HG03558 (cell line): ENCODE results near the gene SYTL3.
"Not testable (repeated sequence)": the region's sequence is repeated elsewhere in the genome, so short reads cannot be mapped to it uniquely, and the experiment has no call there.

Source experiments
- ATAC-seq: cut with Tn5 transposase; IDR thresholded peaks from one replicate; pipeline ENCODE4 v1.9.1; 2021; ENCODE audit warnings: moderate number of reproducible peaks; ENCODE audit not compliant: unreplicated experiment; ENCODE audit errors: extremely low read depth

SYTL3 gene

DNA sequence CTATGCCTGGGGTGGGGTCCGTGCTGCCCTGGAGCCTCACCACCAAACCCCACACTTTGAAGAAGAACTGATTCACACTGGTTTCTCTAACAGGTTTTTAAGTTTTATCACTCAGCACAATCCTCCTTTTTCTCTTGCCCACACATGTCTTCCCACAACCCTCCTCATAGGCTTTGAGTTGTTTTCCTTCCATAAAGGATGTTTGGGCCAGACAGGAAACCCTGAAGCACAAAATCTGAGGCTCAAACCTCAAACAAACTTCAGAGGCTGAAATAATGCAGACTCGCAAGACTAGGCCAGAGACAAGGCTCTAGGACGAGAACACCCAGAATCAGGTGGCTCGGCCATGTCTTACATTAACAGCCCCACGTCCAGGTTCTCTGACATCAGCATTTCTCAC is 134.0 kb downstream of the SYTL3 start:
- ATAC-seq, result no peak

DNA sequence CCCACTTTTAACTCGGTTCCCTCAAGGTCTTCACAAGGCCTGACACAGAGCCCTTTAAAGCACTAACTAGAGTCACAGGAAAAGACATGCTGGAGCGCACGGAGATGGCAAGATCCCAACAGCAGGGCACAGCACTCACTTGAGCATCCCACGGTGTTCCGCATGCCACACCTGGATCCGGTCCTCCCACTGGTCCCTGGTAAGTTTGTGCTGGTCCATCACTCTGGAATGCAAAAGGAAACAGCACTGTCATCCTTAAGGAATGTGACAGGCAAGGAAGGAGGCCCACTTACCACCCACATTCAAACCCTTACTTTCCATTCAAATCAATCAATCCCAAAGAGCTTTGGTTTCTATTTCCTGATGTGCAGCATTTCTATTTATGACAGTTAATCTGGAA is 134.7 kb downstream of the SYTL3 start:
- ATAC-seq, result no peak

DNA sequence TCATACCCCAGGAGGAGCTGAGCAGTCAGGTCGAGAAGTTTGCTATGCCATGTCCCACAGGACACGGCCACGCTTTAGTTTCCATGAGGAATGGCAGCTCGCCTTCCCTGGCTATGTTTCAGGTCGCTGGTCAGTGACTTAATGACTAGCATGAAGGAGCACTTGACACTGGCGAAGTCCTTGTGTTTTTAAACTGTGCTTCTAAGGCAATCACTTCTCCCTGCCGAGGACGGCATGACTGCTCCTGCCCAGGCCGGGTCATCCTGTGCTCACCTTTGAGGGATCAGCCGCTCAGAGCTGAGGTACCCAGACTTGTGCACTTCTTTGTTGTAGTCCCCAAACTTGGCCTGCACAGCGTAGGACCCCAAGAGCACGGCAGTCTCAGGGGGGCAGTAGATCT is 135.2 kb downstream of the SYTL3 start:
- no peak for ATAC-seq

DNA sequence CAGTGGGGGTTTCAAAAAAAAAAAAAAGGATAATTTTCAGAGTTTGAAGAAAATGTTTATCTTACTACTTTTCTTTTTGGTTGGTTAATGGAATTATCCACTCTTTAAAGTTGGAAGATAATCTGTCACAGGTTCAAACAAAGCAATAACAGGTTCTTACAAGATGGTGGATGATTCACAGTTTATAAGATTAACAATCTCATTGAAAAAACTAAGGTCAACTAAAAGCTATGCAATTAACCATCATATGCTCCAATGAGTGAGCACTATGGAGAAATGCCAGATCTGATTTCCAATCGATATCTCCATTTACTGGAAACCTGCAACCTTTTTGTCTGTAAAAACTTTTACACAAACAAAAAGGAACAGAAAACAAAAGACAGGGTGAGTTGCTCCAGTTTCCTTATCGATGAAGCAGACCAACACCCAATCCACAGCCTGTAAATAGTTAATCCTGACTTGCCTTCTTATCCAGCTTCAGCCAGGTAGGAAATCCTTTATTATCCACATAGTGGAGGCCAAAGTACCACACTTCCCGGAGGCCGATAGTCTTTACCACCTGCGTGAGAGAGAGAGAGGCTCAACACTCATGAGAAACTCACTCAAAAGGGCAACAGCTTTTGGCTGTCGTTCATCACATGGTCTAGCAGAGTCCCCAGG is 136.9 kb downstream of the SYTL3 start:
- ATAC-seq, result no peak

DNA sequence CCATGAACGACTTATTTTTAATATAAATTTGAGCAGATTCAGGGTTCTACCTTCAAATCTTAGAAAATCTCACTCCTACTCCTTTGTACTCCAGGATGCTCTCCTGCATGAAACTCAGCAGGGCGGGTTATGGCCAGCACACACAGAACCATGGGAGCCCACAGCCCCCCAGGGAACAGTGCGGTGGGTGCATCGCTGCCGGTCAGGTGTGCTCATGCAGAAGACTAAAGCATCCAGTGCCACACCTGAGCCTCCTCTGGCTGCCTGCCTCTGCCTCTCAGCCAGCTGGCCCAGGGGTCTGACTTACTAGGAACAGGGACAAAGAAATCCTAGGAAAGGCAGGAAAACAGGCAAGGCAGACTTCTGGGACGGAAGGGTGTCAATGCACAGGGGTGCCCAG is 137.5 kb downstream of the SYTL3 start:
- ATAC-seq, result no peak

DNA sequence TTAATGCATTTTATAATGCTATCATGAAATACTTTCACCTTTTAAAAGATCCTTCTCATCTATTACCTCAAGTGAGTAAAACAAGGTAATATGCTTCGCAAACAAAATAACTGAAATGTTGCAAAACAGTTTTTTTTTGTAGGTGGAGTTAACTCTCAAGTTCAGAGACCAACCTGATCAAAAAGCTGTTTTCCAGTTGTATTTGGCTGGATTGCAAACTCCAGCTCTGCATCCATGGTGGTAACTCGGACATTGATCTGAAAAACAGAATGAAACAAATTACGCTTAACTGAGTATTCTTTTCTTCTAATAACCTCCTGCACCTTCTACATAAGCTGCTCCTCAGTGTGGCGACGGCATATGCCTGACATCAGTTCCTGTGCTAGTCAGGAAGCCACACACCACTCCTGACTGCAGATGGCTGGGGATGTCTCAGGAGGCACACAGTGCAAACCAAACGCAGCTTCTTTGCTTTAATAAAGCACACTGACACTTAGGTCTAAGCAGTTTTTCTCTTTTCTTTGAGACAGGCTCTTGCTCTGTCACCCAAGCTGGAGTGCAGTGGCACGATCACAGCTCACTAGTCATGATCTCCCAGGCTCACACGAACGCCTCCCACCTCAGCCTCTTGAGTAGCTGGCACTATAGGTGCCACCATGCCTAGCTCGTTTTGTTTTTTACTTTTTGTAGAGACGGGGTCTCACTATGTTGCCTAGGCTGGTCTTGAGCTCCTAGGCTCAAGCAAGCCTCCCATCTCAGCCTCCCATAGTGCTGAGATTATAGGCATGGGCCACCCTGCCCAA is 139.5 kb downstream of the SYTL3 start:
- ATAC-seq, result no peak

DNA sequence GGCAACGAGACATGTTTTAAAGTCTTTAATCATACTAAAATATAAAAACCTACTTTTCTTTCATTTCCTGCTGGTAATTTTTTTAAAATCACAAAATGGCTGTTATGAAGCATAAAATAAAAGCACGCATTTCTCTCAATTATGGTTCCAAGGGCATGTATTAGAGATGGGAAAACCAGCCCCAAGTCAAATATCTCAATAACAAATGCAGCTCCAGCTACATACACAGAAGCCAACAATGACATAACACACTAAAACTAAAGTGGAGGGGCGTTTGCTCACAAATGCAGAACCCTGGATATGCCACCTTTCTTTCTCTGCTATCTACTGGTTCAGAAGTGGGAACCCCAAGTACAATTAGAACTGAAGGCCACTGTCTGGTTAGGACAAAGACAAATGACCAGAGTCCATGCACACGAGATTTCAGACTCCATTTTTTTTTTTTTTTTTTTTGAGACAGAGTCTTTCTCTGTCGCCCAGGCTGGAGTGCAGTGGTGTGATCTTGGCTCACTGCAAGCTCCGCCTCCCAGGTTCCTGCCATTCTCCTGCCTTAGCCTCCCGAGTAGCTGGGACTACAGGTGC is 141.5 kb downstream of the SYTL3 start:
- ATAC-seq, result no peak

DNA sequence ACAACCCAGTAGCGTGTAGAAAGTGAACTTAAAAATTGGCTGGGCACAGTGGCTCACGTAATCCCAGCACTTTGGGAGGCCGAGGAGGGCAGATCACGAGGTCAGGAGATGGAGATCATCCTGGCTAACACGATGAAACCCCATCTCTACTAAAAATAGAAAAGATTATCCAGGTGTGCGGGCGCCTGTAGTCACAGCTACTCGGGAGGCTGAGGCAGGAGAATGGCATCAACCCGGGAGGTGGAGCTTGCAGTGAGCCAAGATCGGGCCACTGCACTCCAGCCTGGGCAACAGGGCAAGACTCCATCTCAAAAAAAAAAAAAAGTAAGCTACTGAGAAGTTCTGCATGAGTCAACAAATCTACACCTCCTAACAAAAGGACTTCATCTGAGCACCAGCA is 142.7 kb downstream of the SYTL3 start:
- not testable (repeated sequence) for ATAC-seq

DNA sequence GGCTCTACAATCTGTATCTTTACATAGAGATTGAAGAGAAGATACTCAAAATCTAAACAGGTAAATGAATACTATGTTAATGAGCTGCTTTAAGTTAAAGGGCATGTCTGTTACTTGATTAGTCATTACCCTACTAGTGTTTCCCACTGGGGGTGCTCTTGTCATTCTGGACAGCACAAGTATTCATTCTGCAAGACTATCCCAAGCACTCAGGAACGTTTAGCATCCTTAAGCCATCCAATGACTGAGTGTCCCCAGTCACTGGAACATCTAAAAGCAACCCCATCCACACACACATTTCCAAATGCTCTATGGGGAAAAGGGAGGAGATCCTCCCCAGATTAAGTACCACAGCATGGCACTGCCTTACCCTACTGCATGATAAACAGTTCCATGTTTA is 143.6 kb downstream of the SYTL3 start:
- peak; percentile 60 for ATAC-seq

DNA sequence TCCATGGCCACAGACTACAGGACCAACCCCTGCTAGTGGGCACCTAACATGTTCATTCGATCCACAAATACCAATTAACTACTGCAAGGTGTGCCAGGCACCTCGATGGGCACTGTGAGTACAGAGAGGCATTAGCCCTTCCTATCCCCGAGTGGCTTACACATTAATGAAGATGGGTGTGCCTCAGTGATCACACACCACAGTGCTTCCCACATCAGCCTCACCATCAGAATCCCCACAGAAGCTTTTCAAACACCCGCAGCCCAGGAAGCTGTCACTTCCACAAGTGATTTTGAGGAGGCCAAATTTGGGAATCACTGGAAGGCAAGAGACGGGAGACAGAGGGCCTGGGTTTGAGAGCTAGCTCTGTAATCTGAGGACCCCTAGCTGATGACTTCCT is 145.7 kb downstream of the SYTL3 start:
- ATAC-seq, result no peak

DNA sequence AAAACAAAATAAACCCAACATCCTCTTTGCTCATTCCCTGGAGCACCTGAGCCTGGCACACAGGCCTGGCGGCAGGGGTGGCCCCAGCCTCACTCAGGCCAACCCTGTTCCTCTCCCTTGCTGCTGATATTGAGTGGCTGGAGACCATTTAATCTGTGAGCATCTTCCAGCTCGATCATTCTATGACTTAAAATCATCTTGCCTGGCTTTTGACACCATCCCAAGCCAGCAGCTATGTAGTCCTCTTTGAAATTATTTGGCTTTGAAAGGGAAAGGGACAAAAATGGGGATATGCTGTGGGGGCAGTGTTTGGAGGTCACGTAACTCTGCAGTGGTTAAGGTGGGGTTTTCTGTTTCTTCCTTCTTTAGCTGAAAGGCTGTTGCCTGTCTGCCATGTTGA is 146.5 kb downstream of the SYTL3 start:
- no peak for ATAC-seq

DNA sequence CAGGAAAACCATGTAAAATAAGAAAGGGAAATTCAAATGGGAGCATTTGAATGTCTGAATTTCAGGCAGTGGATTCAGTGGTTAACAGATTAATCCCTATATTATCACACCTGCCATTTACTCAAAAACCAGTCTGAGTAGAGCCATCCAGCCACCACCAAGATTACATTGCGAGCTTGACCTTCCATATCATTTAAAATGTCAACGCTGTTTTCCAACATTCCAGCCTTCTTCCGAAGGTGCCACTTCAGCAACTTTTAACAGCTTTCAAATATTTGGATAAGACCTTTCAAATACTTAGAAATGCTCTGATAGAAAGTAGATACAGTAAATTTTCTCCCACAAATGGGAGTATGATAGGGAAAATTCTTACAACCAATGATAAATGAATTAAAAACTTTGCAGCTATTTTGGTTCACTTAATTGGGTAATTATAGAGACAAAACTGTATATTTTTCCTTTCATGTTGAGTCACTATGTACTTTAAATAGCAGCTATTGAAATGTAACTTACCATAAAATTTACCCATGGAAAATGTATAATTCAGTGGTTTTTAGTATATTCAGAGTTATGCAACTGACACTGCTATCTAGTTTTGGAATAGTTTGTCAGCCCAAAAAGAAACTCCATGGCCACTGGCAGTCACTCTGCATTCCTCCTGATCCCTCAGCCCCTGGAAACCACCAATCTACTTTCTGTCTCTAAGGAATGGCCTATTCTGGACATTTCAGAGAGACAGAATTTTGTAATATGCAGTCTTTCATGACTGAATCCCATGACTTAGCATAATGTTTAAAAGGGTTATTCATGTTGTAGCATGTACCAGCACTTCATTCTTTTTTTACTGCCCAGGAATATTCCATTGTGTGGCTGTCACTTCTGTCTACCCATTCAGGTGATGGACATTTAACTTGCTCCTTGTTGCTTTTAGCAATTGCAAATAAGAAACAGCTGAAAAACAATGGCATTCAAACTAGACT is 147.8 kb downstream of the SYTL3 start:
- ATAC-seq, result no peak

DNA sequence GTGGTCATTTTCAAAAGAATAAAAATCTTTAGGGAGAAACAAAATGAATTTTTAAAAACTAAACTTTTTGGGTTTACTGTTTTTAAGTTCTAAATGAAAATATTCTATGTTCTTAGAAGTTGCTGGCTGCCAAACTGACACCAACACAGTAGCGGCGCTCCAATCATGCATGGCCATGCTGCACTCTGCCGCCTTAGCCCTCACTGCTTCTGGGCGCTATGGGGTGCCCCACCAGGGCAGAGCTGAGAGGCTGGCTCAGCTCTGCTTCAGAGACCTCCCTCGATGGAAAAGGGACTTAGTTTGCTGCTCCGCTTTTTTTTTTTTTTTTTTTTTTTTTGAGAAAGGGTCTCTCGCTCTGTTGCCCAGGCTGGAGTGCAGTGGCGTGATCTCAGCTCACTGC is 148.5 kb downstream of the SYTL3 start:
- ATAC-seq, result no peak

DNA sequence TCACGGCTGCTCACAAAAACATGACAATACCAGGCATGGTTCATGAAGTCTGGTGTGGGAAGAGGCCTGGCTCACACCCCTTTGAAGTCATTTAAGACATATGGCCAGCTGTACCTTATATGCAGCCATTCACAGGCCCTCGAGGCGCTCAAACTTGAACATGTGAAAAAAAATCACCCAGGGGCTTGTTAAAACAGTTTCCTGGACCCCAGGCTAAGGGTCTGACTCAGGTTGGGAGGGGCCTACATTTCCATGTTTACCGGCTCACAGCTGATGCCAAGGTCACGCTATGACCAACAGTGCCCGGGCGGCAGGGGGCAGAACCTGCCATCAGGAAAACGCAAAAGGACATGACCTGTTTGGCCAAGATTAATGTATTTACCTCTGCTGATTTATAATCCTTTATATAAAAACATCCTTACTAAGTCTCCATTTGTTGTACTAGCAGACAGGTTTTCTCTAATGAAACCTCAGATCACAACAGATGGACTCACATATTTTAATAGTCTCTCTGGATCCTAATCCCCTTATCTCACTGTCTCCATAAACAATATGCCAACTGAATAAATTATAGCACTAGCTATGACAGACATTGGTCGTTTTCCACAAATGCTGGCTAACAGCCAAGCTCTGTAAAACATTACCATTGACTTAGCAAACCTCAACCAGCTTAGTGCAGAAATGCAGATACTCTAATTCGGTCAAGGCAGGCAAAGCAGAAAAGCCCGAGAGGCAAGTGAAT is 149.4 kb downstream of the SYTL3 start:
- no peak for ATAC-seq

DNA sequence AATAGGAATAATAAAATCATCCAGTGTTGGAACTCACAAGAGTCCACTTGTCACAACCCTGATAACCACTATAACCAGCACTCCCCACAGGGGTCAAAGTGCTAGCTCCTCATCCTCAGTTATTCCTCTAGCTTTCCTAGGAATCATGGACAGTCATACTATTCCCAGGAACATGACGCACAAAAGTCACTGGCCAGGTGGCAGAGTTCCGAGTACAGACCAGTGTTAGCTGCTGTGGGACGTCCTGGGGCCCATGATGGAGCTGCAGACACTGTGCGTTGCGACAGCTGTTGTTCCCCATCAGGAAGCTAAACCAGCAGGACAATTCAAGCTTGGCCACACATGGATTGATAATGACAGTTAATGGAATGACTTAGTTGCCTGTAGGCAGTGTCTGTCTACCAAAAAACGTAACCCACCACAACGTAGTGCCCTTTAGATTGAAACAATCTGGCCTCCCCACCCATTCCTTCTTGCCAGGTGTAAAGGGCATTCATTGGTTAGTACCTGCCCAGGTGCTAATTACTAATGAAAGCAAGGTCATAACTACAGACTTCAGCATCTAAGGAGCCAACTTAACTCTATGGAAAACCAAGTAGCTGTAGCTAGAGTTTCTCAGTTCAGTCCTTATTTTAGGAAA is 151.9 kb downstream of the SYTL3 start:
- no peak for ATAC-seq

DNA sequence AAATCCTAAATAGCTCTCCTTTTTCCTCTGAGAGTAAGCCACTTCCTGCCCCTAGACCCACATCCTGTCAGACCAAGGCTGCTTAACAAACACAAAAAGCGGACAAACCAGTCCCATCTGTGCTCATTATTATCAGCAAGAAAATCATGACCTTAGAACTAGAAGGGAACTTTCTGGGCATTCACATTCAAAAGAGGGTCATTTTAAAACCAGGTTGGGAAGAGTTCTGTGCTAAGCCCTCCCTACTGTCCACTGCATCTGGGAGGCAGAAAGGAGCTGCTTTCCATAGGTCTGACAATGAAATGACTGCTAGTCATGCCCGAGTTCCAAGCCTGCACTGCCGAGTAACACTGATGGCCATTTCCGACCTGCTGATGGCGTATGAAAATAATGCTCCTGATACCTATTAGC is 153.9 kb downstream of the SYTL3 start:
- peak; percentile 39 for ATAC-seq

DNA sequence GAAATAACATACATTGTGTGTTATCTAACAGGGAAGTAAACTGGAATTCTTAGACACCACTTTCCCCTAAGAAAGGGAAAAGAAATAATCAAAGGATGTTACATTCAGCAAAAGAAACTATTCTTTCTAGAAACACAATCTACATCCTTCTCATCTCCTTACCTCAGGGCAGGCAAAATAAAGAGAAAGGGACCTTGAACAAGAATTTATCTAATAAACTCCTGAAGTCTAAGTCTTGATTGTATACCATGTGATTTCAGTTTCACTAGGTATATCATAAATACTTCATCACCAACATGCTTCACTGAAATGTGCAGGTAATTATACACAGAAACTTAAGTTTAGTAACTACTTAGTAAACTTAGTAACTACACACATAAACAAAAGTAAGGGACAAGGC is 154.4 kb downstream of the SYTL3 start:
- ATAC-seq, result no peak

DNA sequence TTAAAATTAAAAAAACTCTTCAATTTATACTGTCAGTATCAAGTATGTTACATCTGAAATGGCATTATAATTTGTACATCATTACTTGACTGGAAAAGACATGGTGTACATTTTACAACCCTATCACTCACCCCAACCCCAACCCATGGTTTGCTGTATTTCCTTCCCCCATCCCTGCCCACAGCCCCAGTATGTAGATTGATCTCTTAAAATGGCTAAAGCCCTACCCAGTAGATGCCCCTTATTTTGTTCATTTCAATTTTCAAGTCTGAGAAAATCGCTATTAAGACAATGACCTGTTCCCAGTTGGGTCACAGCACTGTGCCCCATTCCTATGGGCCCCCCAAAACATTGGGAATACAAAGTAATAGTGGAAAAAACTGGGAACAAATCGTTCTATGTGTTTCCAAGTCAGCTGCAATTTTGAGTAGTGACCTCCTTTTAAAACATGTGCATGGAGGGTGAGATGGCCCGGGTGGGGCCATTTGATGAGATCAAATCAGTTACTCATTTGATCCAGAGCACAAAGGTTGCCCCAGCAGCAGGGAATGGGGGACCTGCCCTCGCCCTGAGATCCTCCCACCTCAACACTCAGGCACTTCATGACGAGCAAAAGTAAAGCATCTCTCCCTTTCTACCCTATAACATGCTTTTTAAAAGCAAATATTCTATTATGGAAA is 156.0 kb downstream of the SYTL3 start:
- no peak for ATAC-seq
